ENCODE data around the gene CAPN9.
"Not testable (repeated sequence)": the region's sequence is repeated elsewhere in the genome, so short reads cannot be mapped to it uniquely, and the experiment has no call there.

Gene CAPN9

GRCh38 chr1:230709619-230710542, 37.3 kb upstream of the CAPN9 start:
- in situ Hi-C loops (cut with MboI; ENCODE audit: low sequenced_read_pairs) = no loop called here

DNA sequence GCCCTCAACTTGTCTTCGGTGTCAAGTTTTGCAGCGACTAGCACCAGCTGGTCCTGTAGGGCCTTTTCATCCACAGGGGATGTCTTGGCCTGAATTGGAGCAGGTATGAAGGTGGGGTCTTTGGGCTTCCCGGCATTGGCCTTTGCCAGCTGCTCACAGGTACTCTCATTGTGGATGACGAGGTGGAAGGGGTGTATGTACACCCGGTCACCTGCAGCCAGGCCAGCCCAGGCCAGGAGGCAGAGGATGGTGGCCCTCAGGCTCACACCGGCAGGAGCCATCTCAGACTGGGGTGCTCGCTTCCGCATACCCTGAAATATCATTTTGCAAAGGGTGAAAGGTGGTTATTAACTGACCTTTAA, 36.7 kb upstream of the CAPN9 start:
- in situ Hi-C loops (cut with MboI; ENCODE audit: low sequenced_read_pairs) = no loop called here

DNA sequence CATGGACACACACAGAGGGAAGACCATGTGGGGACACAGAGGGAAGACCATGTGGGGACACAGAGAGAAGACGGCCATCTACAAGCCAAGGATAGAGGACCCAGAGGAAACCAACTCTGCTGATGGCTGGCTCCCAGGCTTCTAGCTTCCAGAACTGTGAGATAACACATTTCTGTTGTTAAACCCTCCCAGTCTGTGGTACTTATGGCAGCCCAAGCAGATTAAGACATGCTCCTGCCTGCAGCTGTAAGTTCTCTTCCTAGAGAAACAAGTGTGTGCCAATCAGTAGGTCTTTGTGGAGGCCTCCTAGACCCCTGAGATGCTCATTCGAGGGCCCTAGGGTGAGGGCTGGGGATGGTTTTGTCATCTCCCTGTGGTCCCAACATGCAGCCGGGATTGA, 35.9 kb upstream of the CAPN9 start:
- in situ Hi-C loops (cut with MboI; ENCODE audit: low sequenced_read_pairs) = no loop called here

DNA sequence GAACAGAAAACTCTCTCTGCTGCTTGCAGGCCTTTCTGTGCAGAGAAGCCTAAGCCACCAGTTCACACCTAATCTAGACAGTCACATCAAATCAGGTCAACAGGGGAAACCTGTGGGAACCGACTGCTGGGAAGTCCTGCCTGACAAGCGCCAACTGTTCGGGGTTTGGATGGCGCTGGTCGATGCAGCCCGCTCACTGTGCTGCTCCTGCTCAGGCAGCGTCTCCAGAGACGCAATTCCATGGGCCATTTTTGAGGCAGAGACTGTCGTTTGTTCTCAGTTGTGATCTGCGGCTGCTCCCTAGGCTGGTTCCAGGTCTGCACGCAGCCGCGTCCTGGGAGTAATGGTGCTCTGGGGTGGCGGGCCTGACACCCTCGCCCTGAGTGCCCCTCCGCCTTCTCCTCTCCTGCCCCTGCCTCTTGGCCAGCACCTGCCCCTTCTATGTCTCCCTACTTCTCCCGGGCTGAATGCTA, 34.7 kb upstream of the CAPN9 start:
- in situ Hi-C loops (cut with MboI; ENCODE audit: low sequenced_read_pairs) = no loop called here

- in situ Hi-C loops (cut with MboI; ENCODE audit: low sequenced_read_pairs) = no loop called here
Observed at GRCh38 chr1:230713138-230713537, 34.0 kb upstream of the CAPN9 start.

GRCh38 chr1:230713547-230713914, 33.7 kb upstream of the CAPN9 start:
- in situ Hi-C loops (cut with MboI; ENCODE audit: low sequenced_read_pairs) = no loop called here

GRCh38 chr1:230713915-230714764, 33.0 kb upstream of the CAPN9 start, which contains the start of gene AGT:
Gene AGT (minus strand): TSS chr1:230714122. CDS start chr1:230710823, 3,299 bp downstream.
- in situ Hi-C loops (cut with MboI; ENCODE audit: low sequenced_read_pairs) = no loop called here

GRCh38 chr1:230715510-230715909, 31.7 kb upstream of the CAPN9 start:
- in situ Hi-C loops (cut with MboI; ENCODE audit: low sequenced_read_pairs) = no loop called here

GRCh38 chr1:230716453-230716852, 30.7 kb upstream of the CAPN9 start:
- in situ Hi-C loops (cut with MboI; ENCODE audit: low sequenced_read_pairs) = not testable (repeated sequence)

DNA sequence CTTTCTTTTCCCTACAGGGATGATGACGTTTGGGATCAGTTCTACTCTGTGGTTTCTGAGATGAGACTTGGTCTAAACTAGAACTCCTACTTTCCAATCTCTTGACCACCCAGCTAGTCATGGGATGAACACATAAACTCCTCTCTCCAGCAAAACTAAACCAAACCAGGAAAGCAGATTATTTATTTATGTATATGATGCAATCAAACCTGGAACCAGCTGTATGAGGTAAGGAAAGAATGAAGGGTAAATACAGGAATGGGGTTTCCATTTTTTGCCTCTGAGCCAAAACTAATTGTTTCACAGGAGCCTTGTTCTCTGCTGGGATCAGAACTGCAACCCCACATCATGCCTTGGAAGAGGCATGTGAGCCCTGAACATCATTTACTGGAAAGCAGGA, 29.9 kb upstream of the CAPN9 start:
- in situ Hi-C loops (cut with MboI; ENCODE audit: low sequenced_read_pairs) = no loop called here

DNA sequence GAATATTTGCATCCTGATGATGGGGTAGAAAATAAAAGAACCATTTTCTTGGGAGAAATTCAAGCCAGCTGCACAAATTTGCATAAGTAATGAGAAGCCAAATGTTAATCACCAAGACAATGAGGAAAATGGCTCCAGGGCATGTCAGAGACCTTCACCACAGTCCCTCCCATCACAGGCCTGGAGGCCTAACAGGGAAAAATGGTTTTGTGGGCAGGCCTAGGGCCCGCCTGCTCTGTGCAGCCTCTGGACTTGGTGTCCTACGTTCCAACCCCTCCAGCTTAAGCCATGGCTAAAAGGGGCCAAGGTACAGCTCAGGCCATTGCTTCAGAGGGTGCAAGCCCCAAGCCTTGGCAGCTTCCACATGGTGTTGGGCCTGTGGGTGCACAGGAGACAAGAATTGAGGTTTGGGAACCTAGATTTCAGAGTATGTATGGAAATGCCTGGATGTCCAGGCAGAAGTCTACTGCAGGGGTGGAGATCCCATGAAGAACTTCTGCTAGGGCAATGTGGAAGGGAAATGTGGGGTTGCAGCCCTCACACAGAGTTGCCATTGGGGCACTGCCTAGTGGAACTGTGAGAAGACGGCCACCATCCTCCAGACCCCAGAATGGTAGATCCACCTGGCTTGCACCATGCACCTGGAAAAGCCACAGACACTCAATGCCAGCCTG, 25.2 kb upstream of the CAPN9 start:
- in situ Hi-C loops (cut with MboI; ENCODE audit: low sequenced_read_pairs) = not testable (repeated sequence)

DNA sequence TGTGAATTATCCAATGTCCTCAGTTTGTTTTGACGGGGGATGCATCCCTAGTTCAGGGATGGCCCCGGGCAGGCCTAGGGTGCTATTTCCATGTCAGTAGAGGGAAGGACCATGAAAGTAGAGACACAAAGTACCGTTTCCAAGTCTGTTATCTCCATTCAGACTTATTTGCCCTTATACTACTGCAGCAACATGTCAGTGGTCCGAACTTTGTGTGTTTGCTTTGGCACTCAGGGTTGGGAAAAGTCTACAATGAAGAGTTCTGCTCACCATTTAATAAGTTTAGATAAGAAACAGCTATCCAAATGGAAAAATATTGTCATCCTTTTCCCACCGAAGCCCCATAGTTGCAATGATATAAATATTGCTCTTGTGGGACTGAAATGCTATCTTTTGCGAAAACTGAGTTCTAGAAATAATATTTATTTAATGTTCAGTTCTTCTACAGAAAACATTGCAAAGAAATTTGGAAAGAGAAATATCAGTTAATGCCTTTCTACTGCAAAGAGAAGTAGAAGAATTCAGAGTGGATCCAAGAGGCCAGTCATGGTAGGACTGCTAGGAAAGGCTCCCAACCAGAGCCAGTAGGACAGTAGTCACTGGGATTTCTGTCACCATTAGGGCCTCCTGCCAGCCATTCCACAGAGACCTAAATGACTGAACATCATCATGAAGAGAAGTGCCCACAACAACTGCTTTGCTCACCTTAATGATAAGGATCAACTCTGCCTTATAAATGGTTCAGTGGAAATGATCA, 21.8 kb upstream of the CAPN9 start:
- in situ Hi-C loops (cut with MboI; ENCODE audit: low sequenced_read_pairs) = no loop called here

DNA sequence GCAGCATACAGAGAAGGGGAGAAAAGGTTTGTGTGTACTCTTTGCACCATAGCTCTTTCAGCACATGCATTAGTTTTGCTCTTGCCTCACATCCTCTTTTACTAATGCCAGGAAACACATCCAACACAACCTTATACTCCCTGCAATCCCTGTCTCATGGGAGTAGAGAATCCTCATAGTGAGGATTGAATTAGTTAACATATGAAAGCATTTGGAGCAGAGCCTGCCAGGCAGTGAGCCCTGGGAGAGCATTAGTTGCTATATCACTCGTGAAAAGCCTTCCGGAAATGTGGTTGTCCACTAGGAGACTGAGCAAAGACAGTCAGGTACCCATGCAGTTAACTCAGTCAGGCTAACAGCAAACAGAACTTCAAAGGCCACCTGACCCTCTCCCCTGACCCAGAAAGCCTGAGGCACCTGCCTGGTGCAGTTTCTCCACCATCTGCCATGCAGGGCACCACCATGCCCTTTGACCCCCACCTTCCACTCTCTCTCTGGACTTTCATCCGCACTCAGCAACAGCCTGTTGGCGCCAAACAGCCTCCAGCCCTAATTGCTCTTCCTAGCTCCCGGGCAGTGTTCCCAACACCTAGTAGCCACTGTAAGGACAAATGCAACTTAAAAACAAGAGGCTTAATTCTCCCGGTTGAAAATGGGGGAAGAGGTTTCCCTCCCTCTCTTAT, 18.3 kb upstream of the CAPN9 start:
- in situ Hi-C loops (cut with MboI; ENCODE audit: low sequenced_read_pairs) = no loop called here

DNA sequence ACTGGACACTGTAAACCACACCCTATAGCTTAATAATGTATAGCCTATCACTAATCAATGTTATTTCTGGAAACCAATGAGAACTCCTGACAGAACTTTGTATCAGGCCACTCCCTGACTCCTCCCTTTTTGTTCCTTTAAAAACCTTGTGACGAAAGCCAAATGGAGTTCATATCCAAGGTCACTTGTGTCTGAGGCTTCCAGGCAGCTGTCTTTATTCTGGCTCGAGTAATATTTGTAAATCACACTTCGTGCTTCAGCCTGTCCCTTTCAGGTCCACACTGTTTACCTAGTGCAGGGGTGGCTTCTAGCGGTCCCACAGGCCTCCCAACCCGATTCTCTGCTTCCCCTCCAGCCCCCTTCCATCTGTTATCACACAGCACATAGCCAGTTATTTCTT, 16.2 kb upstream of the CAPN9 start:
- in situ Hi-C loops (cut with MboI; ENCODE audit: low sequenced_read_pairs) = no loop called here

- in situ Hi-C loops (cut with MboI; ENCODE audit: low sequenced_read_pairs) = no loop called here
Observed at GRCh38 chr1:230735447-230735846, 11.7 kb upstream of the CAPN9 start.

- in situ Hi-C loops (cut with MboI; ENCODE audit: low sequenced_read_pairs) = no loop called here
Observed at GRCh38 chr1:230737622-230738262, 9.4 kb upstream of the CAPN9 start.

- in situ Hi-C loops (cut with MboI; ENCODE audit: low sequenced_read_pairs) = no loop called here
Observed at GRCh38 chr1:230739564-230740290, 7.5 kb upstream of the CAPN9 start.

DNA sequence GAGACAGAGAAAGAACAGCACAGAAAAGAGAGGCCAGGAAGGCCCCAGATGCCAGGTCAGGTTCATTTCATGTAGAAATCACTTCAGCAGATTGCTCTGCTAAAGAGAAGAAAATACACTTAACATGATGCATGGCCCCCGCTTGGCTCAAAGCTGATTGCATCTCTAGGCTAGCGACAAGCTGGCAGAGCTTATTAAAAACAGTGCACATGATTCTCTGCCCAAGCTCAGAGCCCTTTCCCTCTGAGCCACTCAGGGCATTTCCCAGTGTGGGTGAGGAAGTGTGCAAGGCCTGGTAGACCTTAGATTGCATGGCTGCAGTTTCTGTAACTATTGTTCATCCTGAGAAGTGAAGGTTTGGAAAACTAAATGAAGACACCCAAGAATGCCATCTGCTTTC, 3.3 kb upstream of the CAPN9 start:
- in situ Hi-C loops (cut with MboI; ENCODE audit: low sequenced_read_pairs) = no loop called here

DNA sequence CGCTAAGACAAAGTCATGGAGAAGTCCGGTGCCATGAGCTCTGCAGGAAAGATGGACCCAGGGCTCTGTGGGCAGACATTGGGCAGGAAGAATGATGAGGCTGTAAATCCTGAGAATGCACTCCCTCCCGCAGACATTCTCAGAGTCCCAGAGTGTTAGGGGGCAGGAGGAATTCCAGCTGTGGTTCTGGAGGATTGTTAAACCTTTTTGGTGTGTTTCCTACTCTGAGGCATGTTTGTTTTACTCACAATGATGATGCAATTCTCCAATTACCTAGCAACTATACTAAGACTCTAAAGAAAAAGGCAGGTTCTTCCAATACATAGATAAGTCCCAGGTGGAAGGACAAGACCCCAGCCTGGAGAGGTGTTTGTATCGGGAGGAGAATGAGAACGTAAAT, 2.8 kb upstream of the CAPN9 start:
- in situ Hi-C loops (cut with MboI; ENCODE audit: low sequenced_read_pairs) = no loop called here

Data from HL-60/S4 (cell line).